ENCODE data around the gene DPY30. TPM values are rescaled to one million over a fixed set of nuclear protein-coding genes. Genes with fewer than 3 reads are reported as not detected.
"Not testable (repeated sequence)": the region's sequence is repeated elsewhere in the genome, so short reads cannot be mapped to it uniquely, and the experiment has no call there.

Gene DPY30
- polyA plus RNA-seq, 1 donor (not counting 4 experiments of a cell fraction or from before 2014, with no cell fraction given) = 117 TPM

- no peak for FAIRE-seq
These were observed 20.7 kb upstream of the DPY30 start for GRCh38 chr2:32060266-32060665.

GRCh38 chr2:32058130-32058529, 18.5 kb upstream of the DPY30 start:
- no peak for DNase-seq (ENCODE audit: low read depth, low spot score)

More at GRCh38 chr2:32060266-32060665, 20.7 kb upstream of the DPY30 start:
- Histone ChIP-seq H3K27ac (ENCODE audit: control insufficient read depth, insufficient read depth, low read length) (no peak overlapping the region), H4K20me1 (ENCODE audit: control insufficient read depth, extremely low read depth, insufficient read depth, low read length) (no peaks in the 10 kb centered on the region), H3K9me1 (ENCODE audit: control insufficient read depth, extremely low read depth, insufficient read depth, low read length) (no peaks in the 10 kb centered on the region), H3K9ac (ENCODE audit: control insufficient read depth, extremely low read depth, insufficient read depth, low read length) (no peak overlapping the region), H3K4me1 (ENCODE audit: control insufficient read depth, extremely low read depth, insufficient read depth, low read length) (peaks cover 9% of the 10 kb centered on the region), H3K9me3 (ENCODE audit: control insufficient read depth, low read depth, low read length) (no peaks in the 10 kb centered on the region), H3K27me3 (ENCODE audit: control insufficient read depth, extremely low read depth, insufficient read depth, low read length) (no peaks in the 10 kb centered on the region), H3K4me3 (ENCODE audit: control insufficient read depth in 2 of 3, extremely low read depth in 1 of 3, insufficient read depth in 2 of 3, low read depth in 1 of 3, low read length in 3 of 3) (no peak overlapping the region), H3K79me2 (ENCODE audit: control insufficient read depth, insufficient read depth, low read length) (peaks cover 3% of the 10 kb centered on the region), H3K36me3 (ENCODE audit: control insufficient read depth in 2 of 2, extremely low read depth in 1 of 2, insufficient read depth in 2 of 2, low read length in 2 of 2) (no peaks in the 10 kb centered on the region), H3K4me2 (ENCODE audit: control insufficient read depth, extremely low read depth, insufficient read depth, low read depth, low read length) (no peak overlapping the region), H2AFZ (ENCODE audit: control insufficient read depth, low read length) (no peak overlapping the region)
- dilution Hi-C loops (cut with MboI; ENCODE audit: extremely low pct_ligation_motif_present, low sequenced_read_pairs) = no loop called here
- no peak for DNase-seq (ENCODE audit: low read depth, low spot score)
- TF ChIP-seq EZH2 (IDR thresholded peaks at IDR 0.05; ENCODE audit: low read length) (no peak), CTCF (optimal IDR thresholded peaks at IDR 0.05 in 1 of 3, IDR thresholded peaks at IDR 0.05 in 1 of 3, conservative IDR thresholded peaks at IDR 0.05 in 1 of 3; ENCODE audit: extremely low read depth in 1 of 3, insufficient read depth in 2 of 3, low read length in 3 of 3) (no peak)

GRCh38 chr2:32054583-32054982, 15.0 kb upstream of the DPY30 start:
- dilution Hi-C loops (cut with MboI; ENCODE audit: extremely low pct_ligation_motif_present, low sequenced_read_pairs); H3K9me3 ChIP-seq (ENCODE audit: control insufficient read depth, low read depth, low read length); H3K4me2 ChIP-seq (ENCODE audit: control insufficient read depth, extremely low read depth, insufficient read depth, low read depth, low read length); H3K4me3 ChIP-seq (ENCODE audit: control insufficient read depth in 2 of 3, extremely low read depth in 1 of 3, insufficient read depth in 2 of 3, low read depth in 1 of 3, low read length in 3 of 3); H3K27ac ChIP-seq (ENCODE audit: control insufficient read depth, insufficient read depth, low read length); H4K20me1 ChIP-seq (ENCODE audit: control insufficient read depth, extremely low read depth, insufficient read depth, low read length); DNase-seq (ENCODE audit: low read depth, low spot score); H3K36me3 ChIP-seq (ENCODE audit: control insufficient read depth in 2 of 2, extremely low read depth in 1 of 2, insufficient read depth in 2 of 2, low read length in 2 of 2); H3K4me1 ChIP-seq (ENCODE audit: control insufficient read depth, extremely low read depth, insufficient read depth, low read length); H3K27me3 ChIP-seq (ENCODE audit: control insufficient read depth, extremely low read depth, insufficient read depth, low read length); FAIRE-seq; H3K9ac ChIP-seq (ENCODE audit: control insufficient read depth, extremely low read depth, insufficient read depth, low read length); H3K9me1 ChIP-seq (ENCODE audit: control insufficient read depth, extremely low read depth, insufficient read depth, low read length); H2AFZ ChIP-seq (ENCODE audit: control insufficient read depth, low read length); H3K79me2 ChIP-seq (ENCODE audit: control insufficient read depth, insufficient read depth, low read length): not testable (repeated sequence)

More at GRCh38 chr2:32058130-32058529, 18.5 kb upstream of the DPY30 start:
- no peak for FAIRE-seq
- no peaks in the 10 kb centered on the region for H3K79me2 ChIP-seq (ENCODE audit: control insufficient read depth, insufficient read depth, low read length)
- H3K9me3 ChIP-seq (ENCODE audit: control insufficient read depth, low read depth, low read length) = no peaks in the 10 kb centered on the region
- H3K4me1 ChIP-seq (ENCODE audit: control insufficient read depth, extremely low read depth, insufficient read depth, low read length) = peaks cover 4% of the 10 kb centered on the region
- no peak overlapping the region for H3K27ac ChIP-seq (ENCODE audit: control insufficient read depth, insufficient read depth, low read length)
- H3K36me3 ChIP-seq (ENCODE audit: control insufficient read depth in 2 of 2, extremely low read depth in 1 of 2, insufficient read depth in 2 of 2, low read length in 2 of 2) = no peaks in the 10 kb centered on the region
- H3K9me1 ChIP-seq (ENCODE audit: control insufficient read depth, extremely low read depth, insufficient read depth, low read length) = no peaks in the 10 kb centered on the region
- no peaks in the 10 kb centered on the region for H3K27me3 ChIP-seq (ENCODE audit: control insufficient read depth, extremely low read depth, insufficient read depth, low read length)
- H3K9ac ChIP-seq (ENCODE audit: control insufficient read depth, extremely low read depth, insufficient read depth, low read length) = no peak overlapping the region
- TF ChIP-seq EZH2 (IDR thresholded peaks at IDR 0.05; ENCODE audit: low read length) (no peak), CTCF (optimal IDR thresholded peaks at IDR 0.05 in 1 of 3, IDR thresholded peaks at IDR 0.05 in 1 of 3, conservative IDR thresholded peaks at IDR 0.05 in 1 of 3; ENCODE audit: extremely low read depth in 1 of 3, insufficient read depth in 2 of 3, low read length in 3 of 3) (no peak)
- dilution Hi-C loops (cut with MboI; ENCODE audit: extremely low pct_ligation_motif_present, low sequenced_read_pairs) = no loop called here
- peak overlapping the region; percentile 16 for H2AFZ ChIP-seq (ENCODE audit: control insufficient read depth, low read length)
- no peak overlapping the region for H3K4me3 ChIP-seq (ENCODE audit: control insufficient read depth in 2 of 3, extremely low read depth in 1 of 3, insufficient read depth in 2 of 3, low read depth in 1 of 3, low read length in 3 of 3)
- H4K20me1 ChIP-seq (ENCODE audit: control insufficient read depth, extremely low read depth, insufficient read depth, low read length) = no peaks in the 10 kb centered on the region
- no peak overlapping the region for H3K4me2 ChIP-seq (ENCODE audit: control insufficient read depth, extremely low read depth, insufficient read depth, low read depth, low read length)
